Activated CD8-positive, alpha-beta memory T cell treated with anti-CD3 and anti-CD28 coated beads, Interleukin-2, amount 50 U/mL, for 4 hours (primary cell): ENCODE measurements around the gene RUFY2.
"Not testable (repeated sequence)": the region's sequence is repeated elsewhere in the genome, so short reads cannot be mapped to it uniquely, and the experiment has no call there.

Source experiments
- DNase-seq: peaks from one replicate; pipeline ENCODE4 v3.0.0-alpha.2; 2020

The RUFY2 gene, protein sequence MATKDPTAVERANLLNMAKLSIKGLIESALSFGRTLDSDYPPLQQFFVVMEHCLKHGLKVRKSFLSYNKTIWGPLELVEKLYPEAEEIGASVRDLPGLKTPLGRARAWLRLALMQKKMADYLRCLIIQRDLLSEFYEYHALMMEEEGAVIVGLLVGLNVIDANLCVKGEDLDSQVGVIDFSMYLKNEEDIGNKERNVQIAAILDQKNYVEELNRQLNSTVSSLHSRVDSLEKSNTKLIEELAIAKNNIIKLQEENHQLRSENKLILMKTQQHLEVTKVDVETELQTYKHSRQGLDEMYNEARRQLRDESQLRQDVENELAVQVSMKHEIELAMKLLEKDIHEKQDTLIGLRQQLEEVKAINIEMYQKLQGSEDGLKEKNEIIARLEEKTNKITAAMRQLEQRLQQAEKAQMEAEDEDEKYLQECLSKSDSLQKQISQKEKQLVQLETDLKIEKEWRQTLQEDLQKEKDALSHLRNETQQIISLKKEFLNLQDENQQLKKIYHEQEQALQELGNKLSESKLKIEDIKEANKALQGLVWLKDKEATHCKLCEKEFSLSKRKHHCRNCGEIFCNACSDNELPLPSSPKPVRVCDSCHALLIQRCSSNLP

DNA sequence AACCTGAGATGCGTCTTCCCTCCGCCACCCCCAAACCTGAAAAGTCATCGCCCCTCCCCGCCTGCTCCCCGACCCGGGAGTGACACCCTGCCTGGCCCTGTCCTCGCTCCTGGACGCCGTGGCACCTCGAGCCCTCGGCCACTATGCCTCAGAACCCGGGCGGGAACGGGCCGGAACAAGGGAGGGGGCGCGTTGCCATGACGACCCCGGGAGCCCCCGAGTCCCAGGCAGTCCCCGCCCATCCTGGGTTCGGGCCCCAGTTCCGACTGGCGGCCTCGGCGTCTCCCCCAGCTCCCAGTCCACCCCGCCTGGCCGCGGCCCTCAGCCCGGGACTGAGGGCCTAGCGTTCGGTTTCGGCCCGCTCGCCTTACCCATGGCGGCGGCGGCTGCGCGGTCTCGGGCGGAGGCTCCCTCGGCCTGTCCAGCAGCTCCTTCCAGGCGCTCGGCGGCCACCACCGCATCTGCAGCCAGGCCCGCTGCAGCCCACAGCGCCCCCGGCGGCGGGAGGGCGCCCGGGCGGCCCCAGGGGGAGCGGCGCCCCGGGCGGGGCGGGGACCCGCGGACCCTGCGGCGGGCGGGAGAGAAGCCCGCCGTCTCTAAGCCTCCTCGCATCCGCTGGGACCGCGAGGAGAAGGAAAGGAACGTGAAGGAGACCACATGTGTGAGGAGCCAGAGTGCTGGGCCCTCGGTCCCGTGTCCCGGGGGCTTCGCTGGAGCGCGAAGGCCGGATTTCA is at the start of gene RUFY2:
Gene RUFY2 (minus strand): TSS at position 463 of the 734 bp plus-strand sequence. CDS start 88 bp downstream, at position 375.
- DNase-seq = peak; percentile 78

GRCh38 chr10:68449698-68450097 is 42.6 kb upstream of the RUFY2 start:
- DNase-seq = not testable (repeated sequence)

DNA sequence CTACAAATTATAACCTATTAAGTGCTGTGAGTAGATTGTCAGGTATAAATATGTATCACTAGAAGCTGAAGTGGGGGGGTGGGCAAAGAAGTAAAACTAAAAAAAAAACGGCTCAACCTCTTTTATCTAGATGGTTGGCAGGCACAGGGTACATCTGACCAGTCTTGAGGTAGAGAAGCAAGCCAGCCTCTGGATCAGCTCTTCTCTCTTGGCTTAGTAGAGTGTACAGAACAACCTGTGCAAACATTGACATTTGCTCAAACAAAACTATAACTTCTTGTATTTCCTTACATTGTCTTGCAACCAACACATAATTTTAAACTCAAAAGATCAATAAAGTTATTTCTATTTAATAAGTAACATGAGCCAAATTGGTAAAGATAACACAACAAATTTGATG is 39.1 kb upstream of the RUFY2 start:
- no peak for DNase-seq

GRCh38 chr10:68442971-68443370 is 35.9 kb upstream of the RUFY2 start:
- DNase-seq = no peak

DNA sequence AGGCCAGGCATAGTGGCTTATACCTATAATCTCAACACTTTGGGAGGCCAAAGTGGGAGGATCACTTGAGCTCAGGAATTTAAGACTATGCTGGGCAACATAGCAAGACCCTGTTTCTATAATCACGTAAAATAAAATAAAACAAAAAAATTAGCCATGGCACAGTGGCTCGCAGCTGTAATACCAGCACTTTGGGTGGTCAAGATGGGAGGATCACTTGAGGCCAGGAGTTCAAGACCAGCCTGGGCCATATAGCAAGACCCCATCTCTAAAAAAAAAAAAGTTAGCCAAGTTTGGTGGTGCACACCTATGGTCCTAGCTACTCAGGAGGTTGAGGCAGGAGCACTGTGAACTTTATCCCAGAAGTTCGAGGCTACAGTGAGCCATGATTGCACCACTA is 33.8 kb upstream of the RUFY2 start:
- no peak for DNase-seq

- DNase-seq = no peak
These were observed 28.7 kb upstream of the RUFY2 start for GRCh38 chr10:68435803-68436202.

GRCh38 chr10:68434657-68435056 is 27.6 kb upstream of the RUFY2 start:
- no peak for DNase-seq

- DNase-seq = no peak
These were observed 21.5 kb upstream of the RUFY2 start for GRCh38 chr10:68428396-68429104.

GRCh38 chr10:68424454-68425014 is 17.5 kb upstream of the RUFY2 start:
- DNase-seq = no peak

DNA sequence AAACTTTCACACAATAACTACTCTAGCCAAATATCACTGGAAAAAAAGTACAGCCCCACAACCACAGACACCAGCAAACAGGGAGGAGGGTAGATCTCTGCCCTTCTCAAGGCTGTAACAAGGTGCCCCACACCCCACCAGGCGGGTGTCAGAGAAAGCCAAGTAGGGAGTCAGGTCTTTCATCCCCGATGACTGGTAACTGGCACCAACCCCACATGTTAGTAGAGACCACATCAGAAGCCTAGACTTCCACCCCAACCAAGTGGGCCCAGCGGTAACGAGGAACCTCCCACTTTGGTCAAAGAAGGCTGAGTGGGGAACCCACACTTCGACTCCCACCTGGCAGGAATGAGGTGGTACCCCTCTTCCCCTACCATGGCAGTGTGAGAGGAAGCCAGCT is 16.4 kb upstream of the RUFY2 start:
- DNase-seq = peak; percentile 52

DNA sequence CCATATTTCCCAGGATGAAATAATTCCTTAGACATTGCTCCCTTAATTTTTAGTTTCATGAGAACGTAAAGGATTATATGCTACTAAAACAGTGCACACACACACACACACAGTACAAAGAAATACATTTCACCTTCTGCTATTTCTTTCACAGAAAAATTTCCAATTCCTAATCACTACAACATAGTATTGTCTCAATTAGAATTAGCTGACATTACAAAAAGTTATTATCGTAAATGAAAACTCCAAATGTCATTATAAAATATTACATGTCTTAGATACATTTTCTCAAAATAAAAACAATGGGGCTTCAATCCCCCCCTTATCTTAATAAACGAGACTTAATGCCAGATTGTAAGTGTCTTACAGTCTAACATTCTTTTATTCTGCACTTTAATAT is 12.3 kb upstream of the RUFY2 start:
- no peak for DNase-seq

GRCh38 chr10:68408898-68409518 is 1.9 kb upstream of the RUFY2 start:
- no peak for DNase-seq

DNA sequence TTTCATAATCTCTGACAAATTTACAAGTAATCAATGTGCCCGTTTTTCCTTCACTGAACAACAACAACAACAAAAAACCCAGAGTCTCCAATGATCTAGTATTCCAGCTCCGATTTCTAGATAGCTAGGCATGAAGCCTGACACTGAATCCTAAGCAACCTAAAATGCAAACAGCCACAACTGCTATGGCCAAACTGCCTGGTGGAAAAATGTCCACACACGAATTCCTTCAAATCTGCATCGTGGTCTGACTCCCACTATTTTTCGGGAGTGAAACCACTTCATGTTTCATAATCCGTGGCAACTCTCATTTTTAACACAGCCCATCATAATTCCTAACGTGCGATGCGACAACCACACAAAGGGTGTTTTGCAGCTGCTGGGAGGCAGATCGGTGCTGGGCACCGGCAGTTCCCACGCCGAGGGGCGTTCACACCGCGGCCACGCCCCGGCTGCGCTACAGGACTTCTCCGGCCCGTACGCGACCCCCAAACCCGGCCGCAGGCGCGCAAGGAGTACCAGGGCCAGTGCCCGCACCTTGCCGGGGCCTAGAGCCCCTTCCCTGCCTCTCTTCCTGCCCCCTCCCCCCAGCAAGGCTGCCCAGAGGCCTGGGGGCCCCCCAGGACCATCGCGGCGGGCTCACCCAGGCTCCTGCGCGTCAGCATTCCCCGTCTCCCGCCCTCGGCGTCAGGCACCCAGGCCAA is 814 bp downstream of the RUFY2 start:
- DNase-seq = no peak

- no peak for DNase-seq
These were observed 3.4 kb downstream of the RUFY2 start for GRCh38 chr10:68403701-68404100.

DNA sequence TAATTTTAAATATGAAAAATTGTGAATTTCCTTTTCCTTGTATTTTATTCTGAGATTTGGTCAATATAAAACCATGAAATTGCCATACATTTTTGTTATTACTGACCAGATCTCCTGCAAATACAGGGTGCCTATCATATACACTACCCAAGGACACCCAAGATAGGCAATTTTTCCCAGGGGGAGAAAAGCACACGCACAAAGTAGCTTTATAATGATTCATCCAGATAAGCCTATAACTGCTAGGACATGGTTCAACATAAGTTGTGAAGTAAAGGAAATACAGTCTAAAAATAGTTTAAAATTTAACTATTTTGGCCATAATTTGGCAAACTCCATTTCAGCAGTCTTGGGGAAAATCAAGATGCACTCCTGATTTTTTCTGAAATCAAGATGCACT is 4.8 kb downstream of the RUFY2 start:
- no peak for DNase-seq

DNA sequence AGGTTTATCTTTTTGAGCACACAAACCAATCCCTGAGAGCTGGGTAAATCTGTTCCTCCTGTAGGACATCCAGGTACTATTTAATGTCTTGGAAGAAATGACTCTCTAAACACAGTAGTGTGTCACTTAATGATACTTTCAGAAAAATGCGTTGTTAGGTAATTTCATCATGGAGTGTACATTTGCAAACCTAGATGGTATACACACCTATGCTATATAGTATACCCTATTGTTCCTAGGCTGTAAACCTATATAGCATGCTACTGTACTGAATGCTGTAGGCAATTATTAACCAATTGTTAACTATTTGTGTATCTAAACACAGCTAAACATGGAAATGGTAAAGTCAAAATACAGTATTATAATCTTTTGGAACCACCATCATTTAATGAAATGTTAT is 10.1 kb downstream of the RUFY2 start:
- DNase-seq = no peak

- no peak for DNase-seq
These were observed 21.3 kb downstream of the RUFY2 start for GRCh38 chr10:68385740-68386139.

DNA sequence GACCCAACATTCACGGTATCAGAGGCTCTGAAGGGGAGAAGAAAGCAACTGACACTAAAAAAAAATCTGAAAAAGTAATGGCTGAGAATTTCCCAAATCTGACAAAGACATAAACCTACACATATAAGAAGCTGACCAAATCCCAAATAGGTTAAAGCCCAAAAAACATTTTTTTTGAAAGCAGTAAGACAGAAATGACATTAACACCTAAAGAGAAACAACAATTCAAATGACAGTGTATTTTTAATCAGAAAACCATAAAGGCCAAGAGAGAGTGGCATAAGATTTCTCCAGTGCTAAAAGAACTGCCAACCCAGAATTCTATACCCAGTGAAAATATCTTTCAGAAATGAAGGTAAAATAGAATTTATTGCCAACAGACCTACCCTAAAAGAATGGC is 35.5 kb downstream of the RUFY2 start:
- DNase-seq = no peak

- no peak for DNase-seq
These were observed 40.0 kb downstream of the RUFY2 start for GRCh38 chr10:68367121-68367520.

- DNase-seq = no peak
These were observed 40.5 kb downstream of the RUFY2 start for GRCh38 chr10:68366600-68366999.

DNA sequence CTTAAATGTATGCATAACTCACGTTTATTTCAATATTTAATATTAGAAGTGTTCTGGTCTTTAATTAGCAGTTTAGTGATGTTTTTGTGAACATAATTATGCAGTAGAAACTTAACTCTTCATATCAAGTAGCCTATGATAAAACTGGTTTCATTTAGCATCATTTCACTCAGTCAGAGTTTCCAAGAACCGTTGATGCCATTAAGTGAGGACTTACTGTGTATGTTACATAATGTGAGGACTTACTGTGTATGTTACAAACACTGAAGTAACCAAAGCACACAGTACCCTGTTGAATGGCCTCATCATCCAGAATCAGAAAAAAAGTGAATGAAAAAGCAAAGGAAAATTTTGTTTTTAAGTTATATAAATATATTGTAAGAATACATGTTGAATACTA is 41.5 kb downstream of the RUFY2 start:
- DNase-seq = no peak
